HepG2 (cell line): ENCODE data around the gene HINT2. TPM values are rescaled to one million over a fixed set of nuclear protein-coding genes. Genes with fewer than 3 reads are reported as not detected.

Source experiments
- ATAC-seq: fragments of 200-7000 bp; cut with Tn5 transposase; 3 replicates; pipeline ENCODE4 v1.9.1; 2020; ENCODE audit warnings: mild to moderate bottlenecking, moderate library complexity
- BruUV-seq: library from RNA; stranded (reverse); fragments of 400-500 nt; replicated peaks from 2 replicates; lab custom pipeline; 2021; lab: Mats Ljungman, UMichigan
- CTCF ChIA-PET: fragments of 300-600 bp; formaldehyde crosslinking; extraction: SDS; loops from one replicate; lab custom pipeline; 2021; ENCODE audit warnings: low total read pairs, inconsistent platforms, low intra/inter-chr PET ratio; lab: Yijun Ruan, JAX
- POLR2A ChIA-PET: fragments of 350-600 bp; sonication (Branson Sonifier 250); formaldehyde crosslinking; loops from one replicate; lab custom pipeline; 2020; ENCODE audit warnings: antibody characterized with exemption, inconsistent platforms; lab: Yijun Ruan, JAX
- DNase-seq: peaks from one replicate; pipeline ENCODE4 v3.0.0-alpha.2; 2015; ENCODE audit warnings: low spot score
- FAIRE-seq: peaks from 3 replicates; lab custom pipeline; 2011; peaks lifted over from hg19 to GRCh38; lab: Jason Lieb, UNC
- H2AFZ ChIP-seq: one replicate; pipeline ENCODE4 v1.6.1; 2011; ENCODE audit warnings: low read length, inconsistent platforms
- H3K27ac ChIP-seq: fragments of 300-600 bp; 3 replicates; pipeline ENCODE4 v1.8.0; 2011; ENCODE audit warnings: mixed run types, mild to moderate bottlenecking, mixed read lengths, low read length, inconsistent platforms; ENCODE audit not compliant: insufficient read depth; ENCODE audit errors: extremely low read length
- H3K27me3 ChIP-seq, 2 experiments: fragments of 200-600 bp in 1 of 2; 2 replicates in 1 of 2; 3 replicates in 1 of 2; pipeline versions ENCODE4 v1.6.0 to v1.8.0; 2011; ENCODE audit warnings: low read length in 2 of 2, mild to moderate bottlenecking in 2 of 2, moderate library complexity in 2 of 2, inconsistent platforms in 1 of 2; ENCODE audit not compliant: insufficient read depth in 2 of 2, control insufficient read depth in 1 of 2
- H3K36me3 ChIP-seq, 2 experiments: fragments of 200-600 bp in 1 of 2; replicated peaks in 1 of 2; 2 replicates in 1 of 2; 3 replicates in 1 of 2; pipeline versions ENCODE4 v1.5.1 to v1.8.0; 2011; ENCODE audit warnings: low read length in 2 of 2, inconsistent platforms in 1 of 2; ENCODE audit not compliant: insufficient read depth in 2 of 2, control insufficient read depth in 1 of 2
- H3K4me1 ChIP-seq: 2 replicates; pipeline ENCODE4 v1.5.1; 2012; ENCODE audit warnings: low read length, inconsistent platforms; ENCODE audit not compliant: insufficient read depth
- H3K4me2 ChIP-seq: 2 replicates; pipeline ENCODE4 v1.6.0; 2011; ENCODE audit warnings: low read depth, low read length, inconsistent platforms
- H3K4me3 ChIP-seq, 3 experiments: fragments of 200-600 bp in 1 of 3; sonication (generic), shearing (Covaris generic) in 1 of 3; replicated peaks in 1 of 3; 2 replicates each; pipeline ENCODE4 v1.5.1; 2011 to 2016; ENCODE audit warnings: low read length in 3 of 3, inconsistent platforms in 2 of 3, low read depth in 2 of 3, mild to moderate bottlenecking in 2 of 3, control low read depth in 1 of 3, mixed read lengths in 1 of 3; ENCODE audit not compliant: insufficient read depth in 1 of 3
- H3K79me2 ChIP-seq: one replicate; pipeline ENCODE4 v1.6.1; 2011; ENCODE audit warnings: low read length, inconsistent platforms; ENCODE audit not compliant: insufficient read depth
- H3K9ac ChIP-seq: 2 replicates; pipeline ENCODE4 v1.6.0; 2011; ENCODE audit warnings: mild to moderate bottlenecking, low read depth, low read length, inconsistent platforms; ENCODE audit not compliant: insufficient read depth
- H3K9me3 ChIP-seq: 2 replicates; pipeline ENCODE4 v1.5.1; 2012; ENCODE audit warnings: mild to moderate bottlenecking, low read length
- H4K20me1 ChIP-seq: 2 replicates; pipeline ENCODE4 v1.6.0; 2011; ENCODE audit warnings: inconsistent platforms, mild to moderate bottlenecking, low read length, moderate library complexity; ENCODE audit not compliant: insufficient read depth
- ATRX ChIP-seq: sonication (generic); formaldehyde crosslinking; IDR thresholded peaks from 2 replicates; pipeline ENCODE4 v1.4.0; 2020; ENCODE audit warnings: missing genetic modification reagents, borderline replicate concordance
- GATAD2A ChIP-seq: IDR thresholded peaks from 2 replicates; pipeline ENCODE4 v1.6.1; 2016
- IRF1 ChIP-seq: sonication (generic); formaldehyde crosslinking; IDR thresholded peaks from 2 replicates; pipeline ENCODE4 v1.4.0; 2020; ENCODE audit warnings: low read depth, mild to moderate bottlenecking, missing genetic modification reagents
- NAIF1 ChIP-seq: sonication (generic); formaldehyde crosslinking; IDR thresholded peaks from 2 replicates; pipeline ENCODE4 v1.5.0; 2020; ENCODE audit warnings: mild to moderate bottlenecking, missing genetic modification reagents, borderline replicate concordance
- PPARG ChIP-seq: conservative IDR thresholded peaks from 2 replicates; pipeline ENCODE4 v1.6.1; 2016; ENCODE audit warnings: missing biosample characterization, missing genetic modification reagents
- RARA ChIP-seq: IDR thresholded peaks from 2 replicates; pipeline ENCODE4 v1.6.1; 2016; ENCODE audit warnings: missing genetic modification reagents, missing compliant biosample characterization
- SAFB2 ChIP-seq: sonication (generic); formaldehyde crosslinking; IDR thresholded peaks from 2 replicates; pipeline ENCODE4 v1.5.1; 2020; ENCODE audit warnings: missing genetic modification reagents, low read depth, mild to moderate bottlenecking, borderline replicate concordance
- SAP130 ChIP-seq: IDR thresholded peaks from 2 replicates; pipeline ENCODE4 v1.6.1; 2016; ENCODE audit warnings: low read depth
- SNAPC5 ChIP-seq: sonication (generic); formaldehyde crosslinking; IDR thresholded peaks from 2 replicates; pipeline ENCODE4 v1.8.1; 2023; ENCODE audit warnings: mild to moderate bottlenecking, missing genetic modification reagents, borderline replicate concordance
- ZBTB34 ChIP-seq: sonication (generic); formaldehyde crosslinking; IDR thresholded peaks from 2 replicates; pipeline ENCODE4 v1.8.0; 2022; ENCODE audit warnings: mild to moderate bottlenecking, missing genetic modification reagents
- ZNF350 ChIP-seq: sonication (generic); formaldehyde crosslinking; IDR thresholded peaks from 2 replicates; pipeline ENCODE4 v1.4.0; 2020; ENCODE audit warnings: mild to moderate bottlenecking, low read depth, missing genetic modification reagents, borderline replicate concordance
- ZNF775 ChIP-seq: sonication (generic); formaldehyde crosslinking; IDR thresholded peaks from 2 replicates; pipeline ENCODE4 v1.4.0; 2020; ENCODE audit warnings: missing genetic modification reagents, mild to moderate bottlenecking, moderate library complexity, borderline replicate concordance
- ZZZ3 ChIP-seq: sonication (generic); formaldehyde crosslinking; IDR thresholded peaks from 2 replicates; pipeline ENCODE4 v1.4.0; 2020; ENCODE audit warnings: missing genetic modification reagents, mild to moderate bottlenecking, borderline replicate concordance
- WGBS: methylation state at CpG from one replicate; pipeline ENCODE4 v1.1.6; 2017; ENCODE audit warnings: low lambda C conversion rate; 5-methylcytosine and 5-hydroxymethylcytosine counted together
- in situ Hi-C: cut with HindIII; loops from 2 replicates; pipeline ENCODE4 v1.10.0; 2017; ENCODE audit warnings: low pct_unique_long_range_greater_than_20kb; ENCODE audit not compliant: extremely low pct_ligation_motif_present
- intact Hi-C: fragments of 100-400 bp; cut with micrococcal nuclease; formaldehyde crosslinking; loops from one replicate; pipeline ENCODE4 v1.10.0; 2022; ENCODE audit not compliant: unreplicated experiment
- polyA plus RNA-seq, 8 experiments: library from polyadenylated mRNA; depleted of rRNA in 3 of 8; stranded (reverse) in 7 of 8; unstranded in 1 of 8; fragments of >200 nt; fragmentation: Illumina TruSeq in 4 of 8; extraction: Trizol in 4 of 8; gene quantifications; 2 replicates each; pipeline versions ENCODE4 v1.2.1 to v1.2.3, GENCODE V29; 2011 to 2016; ENCODE audit warnings: low read depth in 4 of 8, missing spikeins in 1 of 8, mixed read lengths in 1 of 8; ENCODE audit not compliant: insufficient read depth in 1 of 8
- total RNA-seq, 5 experiments: library from RNA; depleted of rRNA; stranded (reverse); fragments of >200 nt; fragmentation: Illumina TruSeq; extraction: Trizol; gene quantifications; 2 replicates each; pipeline ENCODE4 v1.2.3, GENCODE V29; 2016; ENCODE audit warnings: low read depth in 1 of 5
- TF ChIP-seq, protein P1 (sequence below): sonication (generic); formaldehyde crosslinking; IDR thresholded peaks from 2 replicates; pipeline ENCODE4 v1.4.0; 2020; ENCODE audit warnings: missing genetic modification reagents
- TF ChIP-seq, protein P2 (sequence below): sonication (generic); formaldehyde crosslinking; conservative IDR thresholded peaks from 2 replicates; pipeline ENCODE4 v1.5.0; 2020; ENCODE audit warnings: missing genetic modification reagents
- TF ChIP-seq, protein P3 (sequence below): sonication (generic); formaldehyde crosslinking; IDR thresholded peaks from 2 replicates; pipeline ENCODE4 v1.5.0; 2020; ENCODE audit warnings: missing genetic modification reagents
- TF ChIP-seq, protein P4 (sequence below): sonication (generic); formaldehyde crosslinking; IDR thresholded peaks from 2 replicates; pipeline ENCODE4 v1.5.0; 2020; ENCODE audit warnings: mild to moderate bottlenecking, missing genetic modification reagents, borderline replicate concordance

HINT2 gene
- total and polyA plus RNA-seq, 2 of the 13 experiments (the other 11 are each of a cell fraction or from before 2014, with no cell fraction given), result 37.9 to 56.2 TPM

DNA sequence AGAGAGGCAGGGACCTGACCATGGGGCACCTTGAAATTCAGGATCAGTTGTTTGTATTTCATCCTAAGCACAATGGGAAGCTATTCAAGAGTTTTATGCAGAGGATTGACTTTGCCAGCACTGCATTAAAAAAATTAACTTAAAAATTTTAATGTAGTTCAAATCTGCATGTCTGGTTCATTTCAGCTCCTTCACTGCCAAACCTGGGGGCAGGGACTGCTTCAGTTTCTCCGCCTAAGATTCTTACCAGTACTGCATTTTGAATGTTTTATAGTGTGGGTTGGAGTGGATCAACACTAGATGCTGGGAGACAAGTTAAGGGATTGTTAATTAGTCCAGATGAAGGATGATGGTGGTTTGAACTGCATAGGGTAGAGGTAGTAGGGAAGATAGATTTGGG is 45.1 kb downstream of the HINT2 start:
- Histone ChIP-seq H3K79me2 (peaks cover 7% of the 10 kb centered on the region), H3K9ac (no peak overlapping the region), H3K4me1 (peaks cover 36% of the 10 kb centered on the region), H3K9me3 (no peaks in the 10 kb centered on the region), H3K4me2 (no peak overlapping the region), H4K20me1 (no peaks in the 10 kb centered on the region), H3K4me3 (no peak overlapping the region), H3K27me3 (no peaks in the 10 kb centered on the region), H3K36me3 (no peaks in the 10 kb centered on the region), H3K27ac (no peak overlapping the region), H2AFZ (no peak overlapping the region)
- FAIRE-seq (no peak), ATAC-seq (no peak), DNase-seq (no peak)
- intact Hi-C loops, result no loop called here
- ChIA-PET POLR2A (interaction anchor here (1.9 kb wide), 1 partner anchor 13 kb away, joined by 4 read pairs; no protein-coding TSS in a partner anchor), CTCF (no interaction called here)
- 100% methylated on average over 1 of the region's 1 CpG for WGBS
- in situ Hi-C loops, result no loop called here
- BruUV-seq, result no TSS peak
- no peak for TF ChIP-seq SAFB2 (CRISPR knock-in tag)
- TF ChIP-seq, protein P1, sequence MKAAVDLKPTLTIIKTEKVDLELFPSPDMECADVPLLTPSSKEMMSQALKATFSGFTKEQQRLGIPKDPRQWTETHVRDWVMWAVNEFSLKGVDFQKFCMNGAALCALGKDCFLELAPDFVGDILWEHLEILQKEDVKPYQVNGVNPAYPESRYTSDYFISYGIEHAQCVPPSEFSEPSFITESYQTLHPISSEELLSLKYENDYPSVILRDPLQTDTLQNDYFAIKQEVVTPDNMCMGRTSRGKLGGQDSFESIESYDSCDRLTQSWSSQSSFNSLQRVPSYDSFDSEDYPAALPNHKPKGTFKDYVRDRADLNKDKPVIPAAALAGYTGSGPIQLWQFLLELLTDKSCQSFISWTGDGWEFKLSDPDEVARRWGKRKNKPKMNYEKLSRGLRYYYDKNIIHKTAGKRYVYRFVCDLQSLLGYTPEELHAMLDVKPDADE (CRISPR knock-in tag), result no peak
- TF ChIP-seq ZNF350 (CRISPR knock-in tag), result no peak
- no peak for TF ChIP-seq NAIF1
- TF ChIP-seq, protein P2, sequence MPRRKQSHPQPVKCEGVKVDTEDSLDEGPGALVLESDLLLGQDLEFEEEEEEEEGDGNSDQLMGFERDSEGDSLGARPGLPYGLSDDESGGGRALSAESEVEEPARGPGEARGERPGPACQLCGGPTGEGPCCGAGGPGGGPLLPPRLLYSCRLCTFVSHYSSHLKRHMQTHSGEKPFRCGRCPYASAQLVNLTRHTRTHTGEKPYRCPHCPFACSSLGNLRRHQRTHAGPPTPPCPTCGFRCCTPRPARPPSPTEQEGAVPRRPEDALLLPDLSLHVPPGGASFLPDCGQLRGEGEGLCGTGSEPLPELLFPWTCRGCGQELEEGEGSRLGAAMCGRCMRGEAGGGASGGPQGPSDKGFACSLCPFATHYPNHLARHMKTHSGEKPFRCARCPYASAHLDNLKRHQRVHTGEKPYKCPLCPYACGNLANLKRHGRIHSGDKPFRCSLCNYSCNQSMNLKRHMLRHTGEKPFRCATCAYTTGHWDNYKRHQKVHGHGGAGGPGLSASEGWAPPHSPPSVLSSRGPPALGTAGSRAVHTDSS (CRISPR knock-in tag), result no peak
- no peak for TF ChIP-seq RARA (CRISPR knock-in tag)
- TF ChIP-seq ZBTB34 (CRISPR knock-in tag), result no peak
- no peak for TF ChIP-seq GATAD2A (CRISPR knock-in tag)
- TF ChIP-seq IRF1 (CRISPR knock-in tag), result no peak
- TF ChIP-seq SNAPC5 (CRISPR knock-in tag), result no peak
- no peak for TF ChIP-seq ATRX (CRISPR knock-in tag)
- TF ChIP-seq, protein P3, sequence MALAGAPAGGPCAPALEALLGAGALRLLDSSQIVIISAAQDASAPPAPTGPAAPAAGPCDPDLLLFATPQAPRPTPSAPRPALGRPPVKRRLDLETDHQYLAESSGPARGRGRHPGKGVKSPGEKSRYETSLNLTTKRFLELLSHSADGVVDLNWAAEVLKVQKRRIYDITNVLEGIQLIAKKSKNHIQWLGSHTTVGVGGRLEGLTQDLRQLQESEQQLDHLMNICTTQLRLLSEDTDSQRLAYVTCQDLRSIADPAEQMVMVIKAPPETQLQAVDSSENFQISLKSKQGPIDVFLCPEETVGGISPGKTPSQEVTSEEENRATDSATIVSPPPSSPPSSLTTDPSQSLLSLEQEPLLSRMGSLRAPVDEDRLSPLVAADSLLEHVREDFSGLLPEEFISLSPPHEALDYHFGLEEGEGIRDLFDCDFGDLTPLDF (CRISPR knock-in tag), result no peak
- no peak for TF ChIP-seq SAP130 (CRISPR knock-in tag)
- TF ChIP-seq, protein P4, sequence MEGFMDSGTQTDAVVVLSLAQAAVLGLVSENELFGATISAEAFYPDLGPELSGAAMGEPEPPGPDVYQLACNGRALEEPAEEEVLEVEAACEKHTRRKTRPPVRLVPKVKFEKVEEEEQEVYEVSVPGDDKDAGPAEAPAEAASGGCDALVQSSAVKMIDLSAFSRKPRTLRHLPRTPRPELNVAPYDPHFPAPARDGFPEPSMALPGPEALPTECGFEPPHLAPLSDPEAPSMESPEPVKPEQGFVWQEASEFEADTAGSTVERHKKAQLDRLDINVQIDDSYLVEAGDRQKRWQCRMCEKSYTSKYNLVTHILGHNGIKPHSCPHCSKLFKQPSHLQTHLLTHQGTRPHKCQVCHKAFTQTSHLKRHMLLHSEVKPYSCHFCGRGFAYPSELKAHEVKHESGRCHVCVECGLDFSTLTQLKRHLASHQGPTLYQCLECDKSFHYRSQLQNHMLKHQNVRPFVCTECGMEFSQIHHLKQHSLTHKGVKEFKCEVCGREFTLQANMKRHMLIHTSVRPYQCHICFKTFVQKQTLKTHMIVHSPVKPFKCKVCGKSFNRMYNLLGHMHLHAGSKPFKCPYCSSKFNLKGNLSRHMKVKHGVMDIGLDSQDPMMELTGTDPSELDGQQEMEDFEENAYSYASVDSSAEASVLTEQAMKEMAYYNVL, result no peak
- no peak for TF ChIP-seq PPARG (CRISPR knock-in tag)
- TF ChIP-seq ZNF775 (CRISPR knock-in tag), result no peak
- no peak for TF ChIP-seq ZZZ3
